ENCODE results near the gene GRK6. TPM values are rescaled to one million over a fixed set of nuclear protein-coding genes. Genes with fewer than 3 reads are reported as not detected.

GRK6 gene
- polyA plus RNA-seq, 1 experiment, result 16.4 TPM

DNA sequence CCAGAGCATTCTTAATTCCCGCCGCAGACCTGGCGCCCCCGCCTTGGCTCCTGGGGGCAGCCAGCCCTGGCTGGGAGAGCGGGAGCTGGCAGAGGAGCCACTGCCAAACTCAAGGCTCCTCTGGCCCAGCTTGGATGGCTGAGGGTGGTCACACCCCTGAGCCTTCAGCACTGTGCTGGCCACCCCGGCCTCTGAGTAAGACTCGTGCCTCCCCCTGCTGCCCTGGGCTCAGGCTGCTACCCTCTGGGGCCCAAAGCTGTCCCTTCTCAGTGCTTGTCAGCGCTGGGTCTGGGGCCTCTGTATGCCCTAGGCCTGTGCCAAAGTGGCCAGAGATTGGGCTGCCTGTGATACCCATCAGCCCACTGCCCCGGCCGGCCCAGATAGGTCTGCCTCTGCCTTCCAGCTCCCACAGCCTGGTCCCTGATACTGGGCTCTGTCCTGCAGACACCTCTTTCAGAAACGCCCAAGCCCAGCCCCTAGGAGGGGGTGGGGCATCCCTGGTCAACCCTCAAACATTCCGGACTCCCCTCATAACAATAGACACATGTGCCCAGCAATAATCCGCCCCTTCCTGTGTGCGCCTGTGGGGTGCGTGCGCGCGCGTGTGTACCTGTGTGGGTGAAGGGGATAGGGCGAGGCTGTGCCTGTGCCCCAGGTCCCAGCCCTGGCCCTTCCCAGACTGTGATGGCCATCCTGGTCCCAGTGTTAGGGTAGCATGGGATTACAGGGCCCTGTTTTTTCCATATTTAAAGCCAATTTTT lies 15.8 kb downstream of the GRK6 start:
- ChIA-PET CTCF (interaction anchor here (0.9 to 15.6 kb wide), 2 partner anchors 38 to 53 kb away, joined by 4 to 205 read pairs; no protein-coding TSS in a partner anchor), POLR2A (interaction anchor here (0.6 kb wide), 1 partner anchor 27 kb away, joined by 6 read pairs; no protein-coding TSS in a partner anchor)
- Histone ChIP-seq H3K27me3 (ENCODE audit: control insufficient read depth, insufficient read depth, low read length) (no peaks in the 10 kb centered on the region), H3K4me3 (ENCODE audit: low read depth, low read length) (no peak overlapping the region), H3K27ac (ENCODE audit: low read depth, low read length) (no peak overlapping the region), H3K9me3 (ENCODE audit: control insufficient read depth, insufficient read depth, low read length) (no peaks in the 10 kb centered on the region)
- DNase-seq (ENCODE audit: low read depth, low spot score), result no peak
- TF ChIP-seq, protein P1, sequence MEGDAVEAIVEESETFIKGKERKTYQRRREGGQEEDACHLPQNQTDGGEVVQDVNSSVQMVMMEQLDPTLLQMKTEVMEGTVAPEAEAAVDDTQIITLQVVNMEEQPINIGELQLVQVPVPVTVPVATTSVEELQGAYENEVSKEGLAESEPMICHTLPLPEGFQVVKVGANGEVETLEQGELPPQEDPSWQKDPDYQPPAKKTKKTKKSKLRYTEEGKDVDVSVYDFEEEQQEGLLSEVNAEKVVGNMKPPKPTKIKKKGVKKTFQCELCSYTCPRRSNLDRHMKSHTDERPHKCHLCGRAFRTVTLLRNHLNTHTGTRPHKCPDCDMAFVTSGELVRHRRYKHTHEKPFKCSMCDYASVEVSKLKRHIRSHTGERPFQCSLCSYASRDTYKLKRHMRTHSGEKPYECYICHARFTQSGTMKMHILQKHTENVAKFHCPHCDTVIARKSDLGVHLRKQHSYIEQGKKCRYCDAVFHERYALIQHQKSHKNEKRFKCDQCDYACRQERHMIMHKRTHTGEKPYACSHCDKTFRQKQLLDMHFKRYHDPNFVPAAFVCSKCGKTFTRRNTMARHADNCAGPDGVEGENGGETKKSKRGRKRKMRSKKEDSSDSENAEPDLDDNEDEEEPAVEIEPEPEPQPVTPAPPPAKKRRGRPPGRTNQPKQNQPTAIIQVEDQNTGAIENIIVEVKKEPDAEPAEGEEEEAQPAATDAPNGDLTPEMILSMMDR (IDR thresholded peaks at IDR 0.05; ENCODE audit: low read depth, low read length), result no peak

DNA sequence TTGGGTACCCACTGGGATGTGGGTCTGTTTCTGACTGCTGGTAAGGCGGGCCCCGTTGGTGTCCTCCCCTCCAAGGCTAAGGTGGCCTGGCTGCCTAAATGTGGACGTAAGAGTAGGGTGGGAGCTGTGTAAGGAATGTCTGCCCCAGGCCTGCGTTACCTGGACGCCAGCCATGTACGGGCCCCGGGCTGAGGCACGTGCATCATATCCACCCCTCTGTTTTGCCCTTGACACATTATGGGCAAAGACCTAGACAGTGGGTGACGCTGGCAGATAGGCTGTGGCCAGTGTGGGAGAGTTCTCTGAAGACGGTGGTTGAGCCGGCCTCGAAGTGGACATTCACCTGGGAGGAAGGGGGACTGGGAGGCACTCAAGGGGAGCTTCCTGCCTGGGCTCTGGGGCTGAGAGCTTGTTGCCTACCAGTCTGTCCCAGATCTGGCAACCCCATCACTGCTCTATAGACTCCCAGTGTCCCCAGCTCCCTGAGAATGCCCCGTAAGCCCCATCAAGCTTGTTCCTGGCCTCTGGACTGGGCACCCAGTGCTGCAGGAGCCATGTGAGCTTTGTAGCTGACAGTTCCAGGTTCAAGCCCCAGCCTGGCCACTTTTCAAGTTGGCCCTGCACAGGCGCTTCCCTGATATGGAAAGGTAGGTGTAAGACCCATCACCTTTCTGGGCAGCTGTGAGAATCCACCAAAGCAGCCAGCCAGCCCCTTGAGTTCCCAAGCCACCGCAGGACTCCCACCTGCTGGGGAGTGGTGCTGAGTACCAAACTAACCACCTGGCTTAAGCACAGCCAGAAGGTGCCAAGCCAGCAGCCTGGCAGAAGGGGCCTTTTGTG lies 16.9 kb downstream of the GRK6 start:
- H3K27ac ChIP-seq (ENCODE audit: low read depth, low read length), result no peak overlapping the region
- no peaks in the 10 kb centered on the region for H3K9me3 ChIP-seq (ENCODE audit: control insufficient read depth, insufficient read depth, low read length)
- no peaks in the 10 kb centered on the region for H3K27me3 ChIP-seq (ENCODE audit: control insufficient read depth, insufficient read depth, low read length)
- TF ChIP-seq, protein P1 (IDR thresholded peaks at IDR 0.05; ENCODE audit: low read depth, low read length), result no peak
- ChIA-PET POLR2A (interaction anchor here (0.6 to 1.3 kb wide), 4 partner anchors 9 to 28 kb away, joined by 3 to 12 read pairs (median 5); partner anchors contain the start of gene GRK6), CTCF (interaction anchor here (15.6 kb wide), 1 partner anchor 54 kb away, joined by 205 read pairs; no protein-coding TSS in a partner anchor)
- no peak for DNase-seq (ENCODE audit: low read depth, low spot score)
- H3K4me3 ChIP-seq (ENCODE audit: low read depth, low read length), result no peak overlapping the region

- no peak overlapping the region for H3K27ac ChIP-seq (ENCODE audit: low read depth, low read length)
- TF ChIP-seq, protein P1 (IDR thresholded peaks at IDR 0.05; ENCODE audit: low read depth, low read length), result no peak
- no peak for DNase-seq (ENCODE audit: low read depth, low spot score)
- no peaks in the 10 kb centered on the region for H3K9me3 ChIP-seq (ENCODE audit: control insufficient read depth, insufficient read depth, low read length)
- ChIA-PET CTCF (interaction anchor here (0.6 to 15.6 kb wide), 8 partner anchors 13 to 78 kb away, joined by 3 to 205 read pairs (median 4); no protein-coding TSS in a partner anchor), POLR2A (interaction anchor here (0.8 to 1.3 kb wide), 5 partner anchors 8 to 21 kb away, joined by 3 to 12 read pairs (median 4); partner anchors contain the start of gene GRK6)
- no peaks in the 10 kb centered on the region for H3K27me3 ChIP-seq (ENCODE audit: control insufficient read depth, insufficient read depth, low read length)
- H3K4me3 ChIP-seq (ENCODE audit: low read depth, low read length), result no peak overlapping the region
These were observed 17.9 kb downstream of the GRK6 start for GRCh38 chr5:177444106-177445051.

GRCh38 chr5:177445052-177445916 lies 18.8 kb downstream of the GRK6 start:
- ChIA-PET CTCF (interaction anchor here (0.6 to 15.6 kb wide), 13 partner anchors 12 to 135 kb away, joined by 3 to 205 read pairs (median 4); no protein-coding TSS in a partner anchor), POLR2A (interaction anchor here (0.5 to 2.4 kb wide), 6 partner anchors 18 to 41 kb away, joined by 3 to 15 read pairs (median 6); partner anchors contain the start of gene GRK6)
- TF ChIP-seq, protein P1 (IDR thresholded peaks at IDR 0.05; ENCODE audit: low read depth, low read length), result no peak
- Histone ChIP-seq H3K9me3 (ENCODE audit: control insufficient read depth, insufficient read depth, low read length) (no peaks in the 10 kb centered on the region), H3K4me3 (ENCODE audit: low read depth, low read length) (no peak overlapping the region), H3K27ac (ENCODE audit: low read depth, low read length) (no peak overlapping the region), H3K27me3 (ENCODE audit: control insufficient read depth, insufficient read depth, low read length) (no peaks in the 10 kb centered on the region)
- DNase-seq (ENCODE audit: low read depth, low spot score), result no peak
